ENCODE results near the gene SORBS1. TPM values are rescaled to one million over a fixed set of nuclear protein-coding genes. Genes with fewer than 3 reads are reported as not detected.
A peak's percentile ranks its signal among the peaks of the same experiment; 100 is the strongest.

SORBS1 gene
- total RNA-seq, 6 experiments from 2014 or later: 0.05 to 0.26 (median 0.18) TPM

DNA sequence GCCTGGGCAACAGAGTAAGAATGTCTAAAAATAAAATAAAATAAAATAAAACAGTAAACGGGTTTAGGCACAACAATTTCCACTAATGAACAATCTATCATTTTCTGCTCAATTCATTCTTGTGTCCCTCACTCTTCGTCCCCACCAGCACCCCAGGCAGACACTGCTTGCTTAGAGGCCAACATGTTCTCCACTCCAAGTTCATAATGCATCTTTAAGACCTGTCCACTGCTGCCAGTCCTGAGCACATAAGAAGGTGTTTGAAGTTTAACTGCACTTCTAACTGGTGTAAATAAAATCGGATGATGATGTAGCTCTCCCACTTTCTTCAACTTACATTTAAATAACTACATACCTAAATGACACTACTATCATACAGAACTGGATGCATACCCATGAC lies 283.6 kb downstream of the SORBS1 start:
- H3K9me3 Mint-ChIP-seq: no peaks in the 10 kb centered on the region
- TF ChIP-seq, protein P1, sequence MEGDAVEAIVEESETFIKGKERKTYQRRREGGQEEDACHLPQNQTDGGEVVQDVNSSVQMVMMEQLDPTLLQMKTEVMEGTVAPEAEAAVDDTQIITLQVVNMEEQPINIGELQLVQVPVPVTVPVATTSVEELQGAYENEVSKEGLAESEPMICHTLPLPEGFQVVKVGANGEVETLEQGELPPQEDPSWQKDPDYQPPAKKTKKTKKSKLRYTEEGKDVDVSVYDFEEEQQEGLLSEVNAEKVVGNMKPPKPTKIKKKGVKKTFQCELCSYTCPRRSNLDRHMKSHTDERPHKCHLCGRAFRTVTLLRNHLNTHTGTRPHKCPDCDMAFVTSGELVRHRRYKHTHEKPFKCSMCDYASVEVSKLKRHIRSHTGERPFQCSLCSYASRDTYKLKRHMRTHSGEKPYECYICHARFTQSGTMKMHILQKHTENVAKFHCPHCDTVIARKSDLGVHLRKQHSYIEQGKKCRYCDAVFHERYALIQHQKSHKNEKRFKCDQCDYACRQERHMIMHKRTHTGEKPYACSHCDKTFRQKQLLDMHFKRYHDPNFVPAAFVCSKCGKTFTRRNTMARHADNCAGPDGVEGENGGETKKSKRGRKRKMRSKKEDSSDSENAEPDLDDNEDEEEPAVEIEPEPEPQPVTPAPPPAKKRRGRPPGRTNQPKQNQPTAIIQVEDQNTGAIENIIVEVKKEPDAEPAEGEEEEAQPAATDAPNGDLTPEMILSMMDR (IDR thresholded peaks at IDR 0.05): no peak
- DNase-seq: no peak
- peak overlapping the region; percentile 88 for H3K27ac Mint-ChIP-seq
- peaks cover 12% of the 10 kb centered on the region for H3K36me3 Mint-ChIP-seq (ENCODE audit: low read depth)
- H3K4me1 Mint-ChIP-seq (ENCODE audit: low read depth): peaks cover 93% of the 10 kb centered on the region
- no peak overlapping the region for H3K4me3 Mint-ChIP-seq
- no peaks in the 10 kb centered on the region; the same call in 1 of the 2 replicates for H3K27me3 Mint-ChIP-seq (ENCODE audit: insufficient read depth)

DNA sequence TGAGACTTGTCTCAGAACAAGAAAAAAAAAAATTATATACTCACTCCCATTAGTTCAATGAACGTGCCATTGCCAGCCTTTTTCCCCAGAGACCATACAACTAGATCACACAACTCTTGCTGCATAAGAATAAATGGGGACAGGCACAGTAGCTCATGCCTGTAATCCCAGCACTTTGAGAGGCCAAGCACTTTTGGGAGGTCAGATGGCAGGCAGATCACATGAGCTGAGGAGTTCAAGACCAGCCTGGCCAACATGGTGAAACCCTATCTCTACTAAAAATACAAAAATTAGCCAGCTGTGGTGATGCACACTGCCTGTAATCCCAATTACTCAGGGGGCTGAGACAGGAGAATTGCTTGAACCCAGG lies 284.0 kb downstream of the SORBS1 start:
- no peaks in the 10 kb centered on the region; the same call in 1 of the 2 replicates for H3K27me3 Mint-ChIP-seq (ENCODE audit: insufficient read depth)
- H3K4me3 Mint-ChIP-seq: no peak overlapping the region
- TF ChIP-seq, protein P1 (IDR thresholded peaks at IDR 0.05): no peak
- H3K27ac Mint-ChIP-seq: no peak overlapping the region
- DNase-seq: no peak
- H3K4me1 Mint-ChIP-seq (ENCODE audit: low read depth): peaks cover 90% of the 10 kb centered on the region
- H3K36me3 Mint-ChIP-seq (ENCODE audit: low read depth): peaks cover 12% of the 10 kb centered on the region
- no peaks in the 10 kb centered on the region for H3K9me3 Mint-ChIP-seq

DNA sequence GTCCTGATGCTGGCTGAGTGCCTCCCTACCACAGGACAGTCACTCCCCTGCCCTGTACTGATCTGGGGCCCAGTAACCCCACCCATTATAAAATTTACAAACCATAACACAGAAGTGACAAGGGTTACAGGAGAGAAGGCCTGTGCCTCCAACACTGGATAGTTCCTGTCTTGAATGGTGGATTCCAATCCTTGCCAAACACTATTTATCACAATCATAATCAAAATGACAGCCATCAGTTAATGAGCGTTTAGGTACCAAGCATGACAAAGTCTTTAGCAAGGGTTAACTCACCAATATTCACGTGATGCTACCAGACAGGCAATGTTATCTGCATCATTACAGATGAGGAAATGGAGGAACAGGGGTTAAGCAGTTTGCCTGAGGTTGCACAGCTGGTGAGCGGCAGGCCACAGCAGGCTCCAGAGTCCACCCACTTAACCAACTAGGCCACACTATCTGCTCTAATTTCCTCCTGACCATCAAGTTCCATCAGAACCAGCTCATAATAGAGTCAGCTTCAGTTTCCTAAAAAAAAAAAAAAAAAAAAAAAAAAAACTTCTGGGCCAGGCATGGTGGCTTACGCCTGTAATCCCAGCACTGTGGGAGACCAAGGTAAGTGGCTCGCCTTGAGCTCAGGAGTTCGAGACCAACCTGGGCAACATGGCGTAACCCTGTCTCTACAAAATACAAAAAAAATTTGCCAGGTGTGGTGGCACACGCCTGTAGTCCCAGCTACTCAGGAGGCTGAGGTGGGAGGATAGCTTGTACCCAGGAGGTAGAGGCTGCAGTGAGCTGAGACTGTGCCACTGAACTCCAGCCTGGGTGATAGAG lies 284.6 kb downstream of the SORBS1 start:
- no peak for DNase-seq
- no peaks in the 10 kb centered on the region for H3K9me3 Mint-ChIP-seq

DNA sequence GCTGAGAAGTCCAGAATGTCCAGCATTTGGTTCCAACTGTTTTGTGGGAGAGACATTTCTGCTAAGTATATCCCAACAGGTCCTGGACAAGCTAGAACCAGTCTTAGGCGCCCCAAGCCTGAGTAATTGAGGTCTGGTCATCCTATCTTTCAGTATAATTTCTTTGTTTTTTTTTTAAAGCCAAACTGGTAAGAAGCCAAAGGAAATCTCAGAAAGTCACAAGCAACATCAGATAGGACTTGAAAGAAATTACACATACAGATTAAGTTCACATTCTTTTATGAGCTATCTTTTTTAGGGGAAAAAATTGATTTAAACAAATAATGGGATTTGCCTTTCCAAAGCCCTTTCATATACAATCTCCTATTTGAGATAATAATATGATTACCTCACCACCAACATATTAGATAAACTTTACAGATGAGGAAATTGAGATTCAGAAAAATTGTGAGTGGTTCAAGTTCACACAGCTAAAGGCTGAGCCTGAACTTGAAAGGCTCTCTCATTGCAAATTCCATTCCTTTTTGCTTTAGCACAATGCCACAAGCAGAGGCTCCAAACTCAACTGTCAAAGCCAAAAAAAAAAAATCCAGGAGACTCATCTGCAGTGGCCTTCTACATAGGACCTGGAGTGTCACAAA lies 285.3 kb downstream of the SORBS1 start:
- Mint-ChIP-seq H3K4me3 (peak overlapping the region; percentile 51), H3K27ac (peak overlapping the region; percentile 99), H3K4me1 (ENCODE audit: low read depth) (peaks cover 77% of the 10 kb centered on the region), H3K9me3 (no peaks in the 10 kb centered on the region), H3K27me3 (ENCODE audit: insufficient read depth) (no peaks in the 10 kb centered on the region; the same call in 1 of the 2 replicates), H3K36me3 (ENCODE audit: low read depth) (peaks cover 12% of the 10 kb centered on the region)
- TF ChIP-seq, protein P1 (IDR thresholded peaks at IDR 0.05): no peak
- DNase-seq: peak; percentile 59

More for the DNA sequence above, 284.6 kb downstream of the SORBS1 start:
- Mint-ChIP-seq H3K36me3 (ENCODE audit: low read depth) (peaks cover 12% of the 10 kb centered on the region), H3K27ac (peak overlapping the region; percentile 99), H3K27me3 (ENCODE audit: insufficient read depth) (no peaks in the 10 kb centered on the region; the same call in 1 of the 2 replicates), H3K4me3 (no peak overlapping the region), H3K4me1 (ENCODE audit: low read depth) (peaks cover 84% of the 10 kb centered on the region)
- TF ChIP-seq, protein P1 (IDR thresholded peaks at IDR 0.05): no peak

DNA sequence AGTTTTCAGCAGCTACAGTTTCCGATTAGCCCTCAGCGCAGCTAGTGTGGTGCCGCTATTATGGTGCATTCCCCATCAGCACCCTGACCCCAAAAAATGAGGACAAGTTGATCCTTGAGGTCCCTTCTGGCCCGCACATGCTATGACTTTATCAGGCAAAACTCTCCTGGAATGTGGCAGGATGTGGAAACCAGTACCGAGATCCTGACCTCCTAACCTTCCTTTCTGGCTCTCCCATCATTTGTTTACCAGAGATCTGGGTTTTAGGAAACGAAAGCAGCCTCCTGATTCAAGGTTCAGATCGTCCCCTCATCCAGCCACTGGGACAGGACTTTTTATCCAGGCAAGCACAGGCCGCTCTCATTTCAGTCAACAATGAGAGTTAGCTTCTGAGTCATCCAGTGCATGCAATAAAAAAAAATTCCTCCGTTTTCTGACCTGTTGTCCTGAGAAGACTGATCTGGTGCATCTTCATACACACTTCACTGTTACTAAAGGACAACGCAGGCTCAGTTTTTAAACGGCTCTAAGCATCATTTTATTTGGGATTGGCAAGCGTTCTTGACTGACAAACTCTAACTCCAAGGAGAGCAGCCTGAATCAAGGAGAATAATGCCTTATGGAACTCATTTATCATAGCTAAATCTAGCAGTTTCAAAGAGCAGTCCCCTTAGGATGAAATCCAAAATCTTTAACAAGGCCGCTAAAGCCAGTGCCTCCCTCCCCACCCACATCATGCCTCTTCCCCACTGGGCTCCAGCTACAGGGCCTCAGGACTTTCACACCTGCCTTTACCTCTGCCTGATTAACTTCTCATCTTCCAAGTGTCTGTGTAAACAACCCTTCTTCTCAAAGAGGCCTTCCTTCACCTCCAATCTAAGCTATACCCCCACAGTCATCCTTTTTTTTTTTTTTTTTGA lies 287.5 kb downstream of the SORBS1 start:
- peak overlapping the region; percentile 87 for H3K4me3 Mint-ChIP-seq
- H3K27me3 Mint-ChIP-seq (ENCODE audit: insufficient read depth): no peaks in the 10 kb centered on the region; the same call in 1 of the 2 replicates
- peak overlapping the region; percentile 99 for H3K27ac Mint-ChIP-seq
- H3K36me3 Mint-ChIP-seq (ENCODE audit: low read depth): peaks cover 25% of the 10 kb centered on the region
- DNase-seq: peak; percentile 92
- TF ChIP-seq, protein P1 (IDR thresholded peaks at IDR 0.05): no peak
- no peaks in the 10 kb centered on the region for H3K9me3 Mint-ChIP-seq
- H3K4me1 Mint-ChIP-seq (ENCODE audit: low read depth): peaks cover 71% of the 10 kb centered on the region

Data from HFFc6 (cell line).